NCI-H2227 (cell line): ENCODE measurements around the gene ERAS.
"Not testable (repeated sequence)": the region's sequence is repeated elsewhere in the genome, so short reads cannot be mapped to it uniquely, and the experiment has no call there.

Source experiments
- DNase-seq: peaks from one replicate; lab custom pipeline; 2025; ENCODE audit not compliant: unreplicated experiment; lab: John Stamatoyannopoulos, UW

Gene ERAS

DNA sequence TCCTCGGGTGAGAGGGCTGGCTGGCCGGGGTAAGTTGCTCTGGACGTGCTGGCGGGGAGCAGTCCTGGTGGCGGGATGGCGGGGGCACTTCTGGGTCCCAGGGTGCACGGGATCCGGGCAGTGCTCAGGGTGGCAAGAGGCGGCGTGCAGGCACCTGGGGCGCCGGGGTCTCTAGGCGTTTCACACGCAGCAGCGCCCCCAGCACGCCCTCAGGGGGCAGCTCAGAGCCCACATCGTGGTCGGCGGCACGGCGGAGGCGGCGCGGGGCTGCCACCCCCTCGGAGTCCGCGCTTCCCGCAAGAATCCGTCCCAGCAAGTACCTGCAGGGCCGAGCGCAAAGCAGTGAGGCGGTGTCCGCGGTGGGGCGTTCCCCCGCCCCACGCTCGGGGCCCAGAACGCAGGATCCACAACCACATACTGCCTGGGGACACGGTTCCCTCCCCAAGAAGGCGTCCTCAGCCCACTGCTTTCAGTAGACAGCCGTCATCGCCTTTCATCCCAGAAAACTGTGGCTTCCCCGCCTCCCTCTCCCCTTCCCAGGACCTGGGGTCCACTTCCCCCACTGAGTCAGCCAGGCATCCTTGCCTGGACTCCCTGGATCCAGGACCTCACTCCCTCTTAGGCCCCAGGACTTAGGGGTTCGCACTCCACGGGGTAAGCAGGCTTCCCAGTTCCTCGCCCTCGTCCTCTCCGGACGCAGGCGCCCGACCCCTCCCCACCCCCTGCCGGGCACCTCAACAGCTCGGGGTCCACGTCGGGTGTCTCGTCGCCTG lies 5.0 kb downstream of the ERAS start:
- DNase-seq: no peak

DNA sequence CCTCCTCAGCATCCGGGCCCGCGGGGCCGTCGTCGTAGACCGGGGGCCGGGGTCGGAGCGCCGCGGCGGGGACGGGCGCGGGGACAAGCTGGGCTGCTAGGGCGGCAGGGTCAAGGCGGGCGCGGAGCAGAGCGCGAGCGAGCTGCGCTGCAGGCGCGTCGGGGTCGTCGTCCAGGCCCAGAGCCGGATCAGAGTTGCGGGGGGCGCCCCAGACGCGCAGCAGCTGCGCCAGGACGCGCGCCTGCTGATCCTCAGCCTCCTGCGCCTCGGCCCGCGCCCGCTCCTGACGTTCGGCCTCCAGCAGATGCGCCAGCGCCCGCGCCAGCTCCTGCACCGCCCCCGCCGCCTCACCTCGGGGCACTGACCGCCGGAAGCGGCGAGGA lies 5.6 kb downstream of the ERAS start:
- no peak for DNase-seq

DNA sequence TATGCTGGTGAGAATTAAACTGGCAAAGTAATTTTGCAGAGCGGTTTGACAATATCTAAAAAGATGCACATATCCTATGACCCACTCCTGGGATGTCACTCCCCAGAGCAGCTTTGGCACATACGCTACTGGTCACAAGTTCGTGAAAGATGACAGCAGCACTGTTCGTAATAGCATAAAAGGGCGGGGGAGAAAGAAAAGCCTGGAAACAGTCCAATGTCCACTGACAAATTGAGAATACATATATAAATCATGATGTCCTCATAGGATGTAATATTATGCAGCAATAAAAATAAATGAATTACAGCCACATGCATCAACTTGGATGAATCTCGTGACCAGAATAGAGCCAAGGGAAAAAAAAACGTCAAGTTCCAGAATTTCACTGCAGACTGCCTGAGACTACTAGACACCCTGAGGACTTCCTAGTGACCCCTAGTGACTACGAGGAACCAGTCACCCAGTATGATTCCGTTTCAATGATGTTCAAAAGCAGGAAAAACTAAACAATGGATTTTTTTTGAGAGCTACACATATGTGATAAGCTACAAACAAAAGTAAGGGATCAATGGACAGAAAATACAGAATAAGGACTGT lies 7.3 kb downstream of the ERAS start:
- peak; percentile 22 for DNase-seq

DNA sequence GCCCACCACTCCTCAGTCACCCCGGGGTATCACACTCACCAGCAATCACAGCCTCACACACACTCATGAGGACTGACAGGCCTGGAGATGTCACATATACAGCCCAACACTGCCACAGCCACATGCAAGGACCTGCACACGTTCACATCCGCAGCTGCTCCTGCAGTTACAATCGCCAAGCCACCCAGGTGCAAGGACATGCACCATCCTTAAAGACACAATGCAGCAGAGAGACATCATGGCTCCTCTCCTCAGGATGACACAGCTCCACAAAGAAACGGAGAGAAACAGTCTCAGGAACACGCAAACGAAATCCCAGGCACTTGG lies 8.0 kb downstream of the ERAS start:
- peak; percentile 58 for DNase-seq

DNA sequence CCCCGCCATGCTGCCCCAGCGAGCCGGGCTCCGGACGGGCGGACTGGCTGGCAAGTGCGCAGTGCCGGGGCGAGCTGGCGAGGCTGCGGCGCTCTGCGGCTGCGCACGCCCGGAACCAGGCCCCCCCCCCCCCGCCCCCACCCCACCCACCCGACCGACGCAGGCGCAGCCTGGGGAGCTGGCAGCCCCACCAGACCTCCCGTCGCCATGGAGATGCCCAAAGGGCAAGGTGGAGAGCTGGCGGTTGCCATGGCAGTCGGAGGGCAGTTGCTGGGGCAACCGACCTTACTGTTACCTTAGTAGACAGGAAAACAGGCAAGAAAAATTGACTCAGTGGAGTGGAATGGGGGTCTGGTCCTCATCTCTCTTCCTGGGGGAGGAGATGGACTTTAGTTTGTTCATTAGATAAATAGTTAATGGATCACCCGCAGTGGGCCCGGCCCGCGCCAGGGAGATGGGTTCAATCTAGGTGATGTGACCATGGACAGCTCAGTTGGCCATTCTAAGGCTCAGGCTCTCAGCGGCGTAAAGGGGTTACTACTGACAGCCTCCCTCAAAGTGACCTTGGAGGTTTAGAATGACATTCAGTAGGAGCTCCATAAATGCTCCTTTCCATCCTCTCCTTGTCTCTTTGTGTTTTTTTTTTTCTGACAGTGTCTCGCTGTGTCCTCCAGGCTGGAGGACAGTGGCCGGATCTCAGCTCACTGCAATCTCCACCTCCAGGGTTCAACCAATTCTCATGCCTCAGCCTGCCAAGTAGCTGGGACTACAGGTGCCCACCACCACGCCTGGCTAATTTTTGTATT lies 9.4 kb downstream of the ERAS start, which contains the start of gene PCSK1N:
TSS of gene PCSK1N (minus strand) at position 87 of the 806 bp plus-strand sequence. CDS start at position 9, 78 bp downstream.
- DNase-seq: peak; percentile 98

DNA sequence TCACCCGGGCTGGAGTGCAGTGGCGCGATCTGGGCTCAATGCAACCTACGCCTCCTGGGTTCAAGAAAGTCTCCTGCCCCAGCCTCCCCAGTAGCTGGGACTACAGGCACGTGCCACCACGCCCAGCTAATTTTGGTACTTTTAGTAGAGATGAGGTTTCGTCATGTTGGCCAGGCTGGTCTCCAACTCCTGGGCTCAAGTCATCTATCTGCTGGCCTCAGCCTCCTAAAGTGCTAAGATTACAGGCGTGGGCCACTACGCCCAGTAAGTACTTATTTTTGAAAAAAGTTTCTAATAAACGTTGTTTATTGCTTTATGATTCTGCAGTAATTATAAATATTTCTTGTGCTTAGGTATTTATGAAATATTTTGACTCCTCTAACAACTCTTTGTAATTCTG lies 13.4 kb downstream of the ERAS start:
- no peak for DNase-seq

DNA sequence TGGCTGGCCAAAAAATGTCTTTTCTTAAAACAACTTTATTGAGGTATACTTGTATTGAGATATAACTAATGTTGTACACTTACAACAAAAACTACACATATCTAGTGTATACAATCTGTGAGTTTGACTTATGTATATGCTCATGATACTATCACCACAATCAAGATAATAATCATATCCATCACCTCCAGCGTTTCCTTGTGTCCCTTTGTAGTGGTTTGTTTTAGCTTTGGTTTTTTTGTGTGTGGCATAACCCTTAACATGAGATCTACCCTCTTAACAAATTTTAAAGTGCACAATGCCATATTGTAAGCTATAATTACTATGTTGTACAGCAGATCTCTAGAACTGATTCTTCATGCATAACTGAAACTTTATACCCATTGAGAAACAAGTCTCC lies 22.5 kb downstream of the ERAS start:
- DNase-seq: no peak

DNA sequence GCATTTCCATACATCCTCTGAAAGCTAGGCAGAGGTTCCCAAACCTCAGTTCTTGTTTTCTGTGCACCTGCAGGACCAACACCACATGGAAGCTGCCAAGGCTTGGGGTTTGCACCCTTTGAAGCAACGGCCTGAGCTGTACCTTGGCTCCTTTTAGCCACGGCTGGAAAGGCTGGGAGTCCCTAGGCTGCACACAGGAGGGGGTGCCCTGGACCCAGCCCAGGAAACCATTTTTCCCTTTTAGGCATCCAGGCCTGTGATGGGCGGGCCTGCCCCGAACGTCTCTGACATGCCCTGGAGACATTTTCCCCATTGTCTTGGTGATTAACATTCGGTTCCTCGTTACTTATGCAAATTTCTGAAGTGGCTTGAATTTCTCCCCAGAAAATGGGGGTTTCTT lies 26.5 kb downstream of the ERAS start:
- no peak for DNase-seq

DNA sequence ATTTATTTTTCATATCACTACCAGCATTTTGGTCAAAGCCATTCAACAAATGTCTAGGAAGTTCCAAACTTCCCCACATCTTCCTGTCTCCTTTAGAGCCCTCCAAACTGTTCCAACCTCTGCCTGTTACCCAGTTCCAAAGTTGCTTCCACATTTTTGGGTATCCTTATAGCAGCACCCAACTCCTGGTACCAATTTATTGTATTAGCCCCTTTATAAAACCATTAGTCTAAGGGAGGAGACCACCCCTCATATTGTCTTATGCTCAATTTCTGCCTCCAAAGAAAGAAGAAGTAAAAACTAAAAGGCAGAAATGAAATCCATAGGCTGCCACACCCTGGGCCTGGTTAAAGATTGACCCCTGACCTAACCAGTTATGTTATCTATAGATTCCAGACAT lies 27.2 kb downstream of the ERAS start:
- DNase-seq: not testable (repeated sequence)

DNA sequence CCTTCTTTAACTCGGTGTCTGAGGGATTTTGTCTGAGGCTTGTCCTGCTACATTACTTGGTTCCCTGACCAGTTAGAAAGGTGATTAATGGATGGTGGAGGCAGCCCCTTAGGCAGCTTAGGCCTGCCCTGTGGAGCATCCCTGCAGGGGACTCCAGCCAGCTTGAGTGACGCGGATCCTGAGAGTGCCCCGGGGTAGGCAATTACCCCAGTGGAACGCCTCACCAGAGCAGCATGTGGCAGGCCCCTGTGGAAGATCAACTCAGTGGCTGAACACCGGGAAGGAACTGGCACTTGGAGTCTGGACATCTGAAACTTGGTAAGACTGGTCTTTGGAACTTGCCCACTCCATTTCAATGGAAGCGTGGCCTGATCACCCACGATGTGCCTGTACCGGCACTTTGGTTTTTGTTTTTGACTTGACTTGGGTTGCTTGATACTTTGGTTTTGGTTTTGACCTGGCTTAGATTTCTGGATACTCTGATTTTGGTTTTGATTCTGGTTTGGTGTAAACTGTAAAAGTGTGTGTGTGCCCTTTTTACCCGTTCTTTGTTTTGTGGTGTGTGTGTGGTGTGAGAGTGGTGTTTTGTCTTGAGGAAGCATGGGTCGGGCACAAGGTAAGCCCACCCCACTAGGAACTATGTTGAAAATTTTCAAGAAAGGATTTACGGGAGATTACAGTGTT lies 27.9 kb downstream of the ERAS start:
- DNase-seq: not testable (repeated sequence)

DNA sequence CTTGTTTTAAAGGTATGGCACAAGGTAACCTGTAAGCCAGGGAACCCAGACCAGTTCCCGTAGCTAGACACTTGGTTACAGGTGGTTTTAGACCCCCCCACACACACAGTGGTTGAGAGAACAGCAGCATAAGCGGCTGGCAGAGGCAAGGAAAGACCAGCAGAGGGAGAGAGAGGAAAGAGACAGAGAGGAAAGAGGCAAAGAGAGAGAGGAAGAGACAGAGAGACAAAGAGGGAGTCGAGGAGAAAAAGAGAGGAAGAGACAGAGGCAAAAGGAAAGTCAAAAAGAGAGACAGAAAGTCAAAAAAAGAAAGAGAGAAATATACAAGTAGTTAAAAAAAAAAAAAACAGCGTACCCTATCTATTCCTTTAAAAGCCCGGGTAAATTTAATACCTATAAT lies 28.6 kb downstream of the ERAS start:
- peak; percentile 22 for DNase-seq

DNA sequence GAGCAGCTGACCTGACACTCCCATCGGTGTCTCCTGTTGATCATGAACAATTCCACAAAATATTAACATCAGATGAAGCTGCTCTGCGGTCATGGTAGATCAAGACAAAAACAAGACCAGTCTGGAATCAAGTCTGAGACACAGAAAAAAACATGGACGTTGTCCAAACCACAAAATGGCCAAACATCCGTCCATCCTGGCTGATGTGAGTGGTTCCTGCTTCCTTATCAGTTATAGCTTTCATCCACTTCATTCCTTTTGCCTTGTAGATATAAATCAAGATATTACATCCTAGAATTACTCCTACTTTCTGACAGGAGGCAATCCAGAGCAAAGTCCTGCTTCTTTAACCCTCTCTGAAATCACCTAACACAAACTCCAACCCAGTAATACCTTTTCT lies 37.9 kb downstream of the ERAS start:
- DNase-seq: no peak

DNA sequence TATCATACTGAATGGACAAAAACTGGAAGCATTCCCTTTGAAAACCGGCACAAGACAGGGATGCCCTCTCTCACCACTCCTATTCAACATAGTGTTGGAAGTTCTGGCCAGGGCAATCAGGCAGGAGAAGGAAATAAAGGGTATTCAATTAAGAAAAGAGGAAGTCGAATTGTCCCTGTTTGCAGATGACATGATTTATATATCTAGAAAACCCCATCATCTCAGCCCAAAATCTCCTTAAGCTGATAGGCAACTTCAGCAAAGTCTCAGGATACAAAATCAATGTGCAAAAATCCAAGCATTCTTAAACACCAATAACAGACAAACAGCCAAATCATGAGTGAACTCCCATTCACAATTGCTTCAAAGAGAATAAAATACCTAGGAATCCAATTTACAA lies 45.7 kb downstream of the ERAS start:
- DNase-seq: not testable (repeated sequence)

DNA sequence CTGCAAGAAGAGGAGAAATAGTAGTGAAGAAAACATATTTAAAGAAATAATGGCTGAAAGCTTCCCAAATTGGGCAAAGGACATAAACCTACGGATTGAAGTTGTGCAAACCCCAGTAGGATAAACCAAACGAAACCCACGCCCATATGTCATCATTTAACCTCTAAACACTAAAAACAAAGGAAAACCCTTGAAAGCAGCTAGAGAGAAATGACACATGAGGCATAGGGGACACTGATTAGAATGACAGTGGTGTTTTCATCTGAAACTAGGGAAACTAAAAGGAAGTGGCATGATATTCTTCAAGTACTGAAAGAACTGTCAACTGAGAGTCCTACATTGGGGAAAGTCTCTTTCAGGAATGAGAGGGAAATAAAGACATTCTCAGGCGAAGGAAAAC lies 50.6 kb downstream of the ERAS start:
- DNase-seq: not testable (repeated sequence)
